HTERT RPE-1 (cell line): Measurements from ENCODE around the gene PAPLN.

ENCODE experiments used
- in situ Hi-C: fragments of 300-500 bp; cut with MboI; formaldehyde crosslinking; loops from 4 replicates; pipeline ENCODE4 v1.14.3; 2020; ENCODE audit warnings: low sequenced_read_pairs

Gene PAPLN

GRCh38 chr14:73227812-73228781 lies 9.2 kb upstream of the PAPLN start:
- in situ Hi-C loops, result no loop called here

- in situ Hi-C loops, result no loop called here
Measured at GRCh38 chr14:73230051-73230450, 7.3 kb upstream of the PAPLN start.

GRCh38 chr14:73231981-73232851 lies 5.1 kb upstream of the PAPLN start:
- in situ Hi-C loops, result no loop called here

- in situ Hi-C loops, result no loop called here
Measured at GRCh38 chr14:73232984-73233383, 4.3 kb upstream of the PAPLN start.

- in situ Hi-C loops, result no loop called here
Measured at GRCh38 chr14:73233564-73233963, 3.7 kb upstream of the PAPLN start.

GRCh38 chr14:73234029-73234428 lies 3.3 kb upstream of the PAPLN start:
- in situ Hi-C loops, result no loop called here

GRCh38 chr14:73234586-73235394 lies 2.5 kb upstream of the PAPLN start:
- in situ Hi-C loops, result no loop called here

GRCh38 chr14:73235531-73236155 lies 1.7 kb upstream of the PAPLN start:
- in situ Hi-C loops, result no loop called here

GRCh38 chr14:73236157-73236556 lies 1.1 kb upstream of the PAPLN start:
- in situ Hi-C loops, result no loop called here

GRCh38 chr14:73236752-73237218 lies 521 bp upstream of the PAPLN start:
- in situ Hi-C loops, result no loop called here

- in situ Hi-C loops, result no loop called here
Measured at GRCh38 chr14:73237786-73238423, 599 bp downstream of the PAPLN start.

- in situ Hi-C loops, result no loop called here
Measured at GRCh38 chr14:73238424-73238852, 1.1 kb downstream of the PAPLN start.

- in situ Hi-C loops, result no loop called here
Measured at GRCh38 chr14:73238941-73239340, 1.6 kb downstream of the PAPLN start.

- in situ Hi-C loops, result no loop called here
Measured at GRCh38 chr14:73239393-73240241, 2.3 kb downstream of the PAPLN start.

GRCh38 chr14:73240816-73241480 lies 3.6 kb downstream of the PAPLN start:
- in situ Hi-C loops, result no loop called here

- in situ Hi-C loops, result no loop called here
Measured at GRCh38 chr14:73241481-73242165, 4.3 kb downstream of the PAPLN start.

- in situ Hi-C loops, result no loop called here
Measured at GRCh38 chr14:73242357-73242901, 5.1 kb downstream of the PAPLN start.
